ENCODE results near the gene NDUFB1. TPM values are rescaled to one million over a fixed set of nuclear protein-coding genes. Genes with fewer than 3 reads are reported as not detected.

The NDUFB1 gene
- total RNA-seq, 1 experiment from 2014 or later, result 92.5 TPM

DNA sequence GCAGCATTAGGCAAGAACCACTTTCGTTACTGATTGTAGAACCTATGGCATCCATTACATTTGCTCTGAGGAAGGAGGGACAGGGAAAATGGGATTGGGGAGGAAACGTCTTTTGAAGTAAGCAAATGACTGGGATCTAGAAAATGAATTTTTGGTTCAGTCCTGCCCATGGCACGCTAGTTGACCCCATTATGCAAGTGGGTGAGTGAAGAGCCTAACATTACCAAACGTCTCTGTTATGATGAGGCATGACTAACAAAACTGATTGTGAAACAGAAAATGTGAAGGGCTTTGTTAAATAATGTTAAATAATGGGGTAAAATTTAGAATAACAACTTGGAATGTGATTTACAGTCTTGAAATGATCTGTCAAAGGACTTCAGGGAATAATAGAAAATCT lies 39.1 kb upstream of the NDUFB1 start:
- DNase-seq (ENCODE audit: low read depth, low spot score) (no peak), ATAC-seq (no peak)
- Histone ChIP-seq H3K9me2 (ENCODE audit: insufficient read depth) (no peaks in the 10 kb centered on the region), H3K79me2 (ENCODE audit: insufficient read depth, low read length) (no peaks in the 10 kb centered on the region), H2AFZ (ENCODE audit: low read depth, low read length, poor library complexity, severe bottlenecking) (no peak overlapping the region), H3K9me3 (ENCODE audit: control insufficient read depth in 1 of 2, insufficient read depth in 1 of 2, low read depth in 1 of 2, low read length in 2 of 2) (no peaks in the 10 kb centered on the region), H3K4me3 (replicated peaks in 1 of 2; ENCODE audit: low read depth in 1 of 2, low read length in 2 of 2) (no peak overlapping the region), H3K27me3 (ENCODE audit: insufficient read depth, low read length) (no peaks in the 10 kb centered on the region), H3K36me3 (ENCODE audit: control insufficient read depth in 1 of 2, insufficient read depth in 2 of 2, low read length in 2 of 2) (peaks cover 32 to 42% of the 10 kb centered on the region in 2 experiments), H3K4me2 (ENCODE audit: low read length) (no peak overlapping the region), H4K20me1 (ENCODE audit: insufficient read depth) (no peaks in the 10 kb centered on the region), H3K27ac (ENCODE audit: low read depth, low read length) (no peak overlapping the region), H3K4me1 (ENCODE audit: control insufficient read depth in 1 of 2, insufficient read depth in 2 of 2, low read length in 2 of 2) (no peaks in the 10 kb centered on the region), H3K9ac (ENCODE audit: low read length) (no peak overlapping the region)
- RAD21 ChIA-PET (ENCODE audit: low non-redundant PET in 1 of 2, low total read pairs in 2 of 2, uncharacterized antibody in 2 of 2, unreplicated experiment in 2 of 2), result no interaction called here
- CTCF ChIA-PET, result no interaction called here
- POLR2A ChIA-PET, result no interaction called here
- BruUV-seq (replicated peaks), result no TSS peak
- TF ChIP-seq ZNF274 (IDR thresholded peaks at IDR 0.05; ENCODE audit: low read depth, low read length) (no peak), EGR1 (IDR thresholded peaks at IDR 0.05; ENCODE audit: low read depth) (no peak), EZH2phosphoT487 (IDR thresholded peaks at IDR 0.05; ENCODE audit: borderline replicate concordance) (no peak), SRF (IDR thresholded peaks at IDR 0.05; ENCODE audit: low read depth) (no peak), JUND (IDR thresholded peaks at IDR 0.05) (no peak), CTCF (IDR thresholded peaks at IDR 0.05 in 2 of 3, conservative IDR thresholded peaks at IDR 0.05 in 1 of 3; ENCODE audit: borderline replicate concordance in 1 of 3, insufficient read depth in 1 of 3, low read depth in 2 of 3, low read length in 2 of 3) (no peak), POLR2AphosphoS5 (IDR thresholded peaks at IDR 0.05; ENCODE audit: low read depth, low read length) (no peak), SIN3A (IDR thresholded peaks at IDR 0.05; ENCODE audit: low read depth) (no peak), YY1 (IDR thresholded peaks at IDR 0.05; ENCODE audit: extremely low read depth, insufficient replicate concordance, low read depth, low read length) (no peak)
- TF ChIP-seq, protein P1, sequence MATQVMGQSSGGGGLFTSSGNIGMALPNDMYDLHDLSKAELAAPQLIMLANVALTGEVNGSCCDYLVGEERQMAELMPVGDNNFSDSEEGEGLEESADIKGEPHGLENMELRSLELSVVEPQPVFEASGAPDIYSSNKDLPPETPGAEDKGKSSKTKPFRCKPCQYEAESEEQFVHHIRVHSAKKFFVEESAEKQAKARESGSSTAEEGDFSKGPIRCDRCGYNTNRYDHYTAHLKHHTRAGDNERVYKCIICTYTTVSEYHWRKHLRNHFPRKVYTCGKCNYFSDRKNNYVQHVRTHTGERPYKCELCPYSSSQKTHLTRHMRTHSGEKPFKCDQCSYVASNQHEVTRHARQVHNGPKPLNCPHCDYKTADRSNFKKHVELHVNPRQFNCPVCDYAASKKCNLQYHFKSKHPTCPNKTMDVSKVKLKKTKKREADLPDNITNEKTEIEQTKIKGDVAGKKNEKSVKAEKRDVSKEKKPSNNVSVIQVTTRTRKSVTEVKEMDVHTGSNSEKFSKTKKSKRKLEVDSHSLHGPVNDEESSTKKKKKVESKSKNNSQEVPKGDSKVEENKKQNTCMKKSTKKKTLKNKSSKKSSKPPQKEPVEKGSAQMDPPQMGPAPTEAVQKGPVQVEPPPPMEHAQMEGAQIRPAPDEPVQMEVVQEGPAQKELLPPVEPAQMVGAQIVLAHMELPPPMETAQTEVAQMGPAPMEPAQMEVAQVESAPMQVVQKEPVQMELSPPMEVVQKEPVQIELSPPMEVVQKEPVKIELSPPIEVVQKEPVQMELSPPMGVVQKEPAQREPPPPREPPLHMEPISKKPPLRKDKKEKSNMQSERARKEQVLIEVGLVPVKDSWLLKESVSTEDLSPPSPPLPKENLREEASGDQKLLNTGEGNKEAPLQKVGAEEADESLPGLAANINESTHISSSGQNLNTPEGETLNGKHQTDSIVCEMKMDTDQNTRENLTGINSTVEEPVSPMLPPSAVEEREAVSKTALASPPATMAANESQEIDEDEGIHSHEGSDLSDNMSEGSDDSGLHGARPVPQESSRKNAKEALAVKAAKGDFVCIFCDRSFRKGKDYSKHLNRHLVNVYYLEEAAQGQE (IDR thresholded peaks at IDR 0.05; ENCODE audit: low read depth), result no peak
- intact Hi-C loops (cut with micrococcal nuclease), result no loop called here
